GM13976 (cell line): ENCODE measurements around the gene ZMIZ2.
A peak's percentile ranks its signal among the peaks of the same experiment; 100 is the strongest.

Source experiments
- DNase-seq: peaks from one replicate; pipeline ENCODE4 v3.0.0; 2012; ENCODE audit warnings: low spot score
- CTCF ChIP-seq: IDR thresholded peaks from 2 replicates; pipeline ENCODE4 v1.5.1; 2012; ENCODE audit warnings: borderline replicate concordance, mild to moderate bottlenecking; ENCODE audit not compliant: insufficient read depth; ENCODE audit errors: extremely low read depth, missing control alignments, control extremely low read depth
- in situ Hi-C: fragments of 300-500 bp; cut with MboI; formaldehyde crosslinking; loops from one replicate; pipeline ENCODE4 v1.12.0; 2022; ENCODE audit warnings: low sequenced_read_pairs, mixed read lengths, inconsistent platforms; ENCODE audit not compliant: unreplicated experiment

ZMIZ2 gene

GRCh38 chr7:44762726-44763522 is 14.3 kb downstream of the ZMIZ2 start:
- no peak for TF ChIP-seq CTCF
- in situ Hi-C loops: loop anchor here (25.0 kb wide), 1 partner anchor 176 kb away; the partner anchor contains the start of gene TMED4
- peak; percentile 20 for DNase-seq

- peak; percentile 11 for DNase-seq
- TF ChIP-seq CTCF: no peak
- in situ Hi-C loops: loop anchor here (25.0 kb wide), 1 partner anchor 177 kb away; the partner anchor contains the start of gene TMED4
Observed at GRCh38 chr7:44764081-44764480, 15.4 kb downstream of the ZMIZ2 start.

GRCh38 chr7:44764665-44765578 is 16.3 kb downstream of the ZMIZ2 start:
- TF ChIP-seq CTCF: no peak

GRCh38 chr7:44765579-44766415 is 17.1 kb downstream of the ZMIZ2 start:
- TF ChIP-seq CTCF: no peak
- in situ Hi-C loops: loop anchor here (25.0 kb wide), 1 partner anchor 178 kb away; the partner anchor contains the start of gene TMED4
- DNase-seq: peak; percentile 20

More at GRCh38 chr7:44764665-44765578, 16.3 kb downstream of the ZMIZ2 start:
- DNase-seq: peak; percentile 11
- in situ Hi-C loops: loop anchor here (25.0 kb wide), 1 partner anchor 178 kb away; the partner anchor contains the start of gene TMED4

GRCh38 chr7:44766416-44766801 is 17.8 kb downstream of the ZMIZ2 start:
- in situ Hi-C loops: loop anchor here (25.0 kb wide), 1 partner anchor 179 kb away; the partner anchor contains the start of gene TMED4
- TF ChIP-seq CTCF: no peak
- no peak for DNase-seq
